Activated T-helper 2 cell treated with anti-CD3 and anti-CD28 coated beads, Interferon-gamma antibody, Interleukin-2, Interleukin-4, amounts not matched to agents 10 μg/mL and 5 μg/mL and 100 μg/mL, durations not matched to agents 14 hours and 24 hours and 36 hours (primary cell): ENCODE results near the gene PARD3B. TPM values are rescaled to one million over a fixed set of nuclear protein-coding genes. Genes with fewer than 3 reads are reported as not detected.

ENCODE experiments used
- DNase-seq: peaks from one replicate; pipeline ENCODE4 v3.0.0; 2021; ENCODE audit warnings: low spot score
- H3K27ac Mint-ChIP-seq: one replicate; pipeline ENCODE4 v1.8.0; 2021; ENCODE audit warnings: mixed read lengths
- H3K27me3 Mint-ChIP-seq: one replicate; pipeline ENCODE4 v1.8.0; 2021; ENCODE audit warnings: low read depth, mixed read lengths
- H3K36me3 Mint-ChIP-seq: one replicate; pipeline ENCODE4 v1.8.0; 2021; ENCODE audit warnings: low read depth, mixed read lengths
- H3K4me1 Mint-ChIP-seq: one replicate; pipeline ENCODE4 v1.8.0; 2021; ENCODE audit warnings: low read depth, mixed read lengths
- H3K4me3 Mint-ChIP-seq: one replicate; pipeline ENCODE4 v1.8.0; 2021; ENCODE audit warnings: low read depth, mild to moderate bottlenecking, moderate library complexity, mixed read lengths
- H3K9me3 Mint-ChIP-seq: one replicate; pipeline ENCODE4 v1.8.0; 2021; ENCODE audit warnings: mixed read lengths
- intact Hi-C: fragments of 100-400 bp; cut with micrococcal nuclease; formaldehyde crosslinking; loops from one replicate; pipeline ENCODE4 v1.15.1; 2023
- total RNA-seq: library from RNA; stranded (reverse); gene quantifications from 2 replicates; pipeline ENCODE4 v1.2.3, GENCODE V29; 2022

The PARD3B gene
- total RNA-seq, 1 donor from 2014 or later: 0.39 TPM

DNA sequence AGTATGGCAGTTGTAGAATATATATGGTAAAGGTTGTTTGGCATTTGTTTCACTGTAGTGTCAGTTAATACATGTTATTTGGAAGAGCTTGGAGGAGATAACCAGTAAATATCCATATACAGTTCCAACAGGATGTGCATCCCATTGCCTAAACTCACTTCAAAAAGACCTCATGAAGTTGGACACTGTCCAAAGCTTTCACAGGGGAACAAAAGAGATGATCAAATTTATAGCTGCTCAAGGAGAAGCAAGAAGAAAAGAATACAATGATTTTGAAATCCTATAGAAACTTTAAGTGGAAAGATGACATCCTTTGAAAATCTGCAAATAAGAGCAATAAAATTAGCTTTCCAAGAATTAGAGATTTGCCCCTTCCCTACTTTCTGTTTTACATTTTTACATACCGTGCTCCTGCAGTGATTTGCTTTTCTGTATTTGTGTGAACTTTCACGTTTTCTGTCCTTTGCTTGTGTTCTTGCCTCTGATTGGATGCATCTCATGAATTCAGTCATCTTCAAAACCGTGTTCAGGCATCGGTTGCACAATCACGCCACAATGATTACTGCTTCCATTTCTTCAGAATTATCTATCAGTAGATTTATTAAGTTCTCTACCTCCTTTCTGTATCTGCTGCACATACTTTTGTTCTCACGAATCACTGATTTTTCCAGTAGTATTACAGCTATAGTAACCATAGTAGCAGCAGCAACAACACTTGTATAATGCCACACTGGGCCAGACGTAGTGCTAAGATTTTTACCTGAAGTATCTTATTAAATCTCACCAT, 83.8 kb downstream of the PARD3B start:
- no peak overlapping the region for H3K4me3 Mint-ChIP-seq
- peaks cover 38% of the 10 kb centered on the region for H3K27me3 Mint-ChIP-seq
- H3K4me1 Mint-ChIP-seq: no peaks in the 10 kb centered on the region
- no peaks in the 10 kb centered on the region for H3K36me3 Mint-ChIP-seq
- no peaks in the 10 kb centered on the region for H3K9me3 Mint-ChIP-seq
- intact Hi-C loops: no loop called here
- DNase-seq: no peak
- H3K27ac Mint-ChIP-seq: no peak overlapping the region

DNA sequence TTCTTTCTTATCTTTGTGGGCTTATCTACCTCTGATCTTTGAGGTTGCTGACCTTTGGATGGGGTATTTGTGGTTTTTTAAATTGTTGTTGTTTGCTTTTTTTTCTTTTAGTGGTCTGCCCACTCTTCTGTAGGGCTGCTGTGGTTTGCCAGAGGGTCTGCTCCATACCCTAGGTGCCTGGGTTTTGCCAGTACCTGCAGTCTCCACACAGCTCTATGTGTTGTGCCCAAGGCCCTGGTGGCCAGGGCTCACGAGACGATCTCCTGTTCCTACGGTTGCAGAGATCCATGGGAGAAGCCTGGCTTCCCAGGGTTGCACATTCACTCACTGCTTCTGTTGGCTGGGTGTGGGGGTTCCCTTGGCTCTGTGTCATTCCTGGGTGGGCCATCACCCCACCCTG, 87.1 kb downstream of the PARD3B start:
- no peak for DNase-seq
- no peaks in the 10 kb centered on the region for H3K4me1 Mint-ChIP-seq
- H3K9me3 Mint-ChIP-seq: no peaks in the 10 kb centered on the region
- intact Hi-C loops: no loop called here
- H3K36me3 Mint-ChIP-seq: no peaks in the 10 kb centered on the region
- peaks cover 35% of the 10 kb centered on the region for H3K27me3 Mint-ChIP-seq
- no peak overlapping the region for H3K27ac Mint-ChIP-seq
- H3K4me3 Mint-ChIP-seq: no peak overlapping the region

DNA sequence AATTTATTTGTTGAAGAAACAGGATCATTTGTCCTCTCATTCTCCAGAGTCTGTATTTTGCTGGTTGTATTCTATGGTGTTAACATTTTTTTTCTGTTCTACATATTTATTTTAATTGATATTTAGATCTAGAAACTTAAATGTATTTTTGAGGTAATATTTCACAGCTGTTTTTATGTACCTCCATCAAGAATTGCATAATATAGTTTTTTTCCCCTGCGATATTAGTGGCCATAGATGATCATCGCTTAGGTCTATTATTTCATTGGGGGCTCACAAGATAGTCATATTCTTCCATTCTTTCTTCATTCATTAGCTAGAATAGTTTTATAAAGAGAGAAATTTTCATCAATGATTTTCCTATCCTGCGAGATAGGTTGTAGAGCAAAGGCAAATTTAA, 89.3 kb downstream of the PARD3B start:
- Mint-ChIP-seq H3K4me1 (no peaks in the 10 kb centered on the region), H3K27me3 (peaks cover 26% of the 10 kb centered on the region), H3K36me3 (no peaks in the 10 kb centered on the region), H3K27ac (no peak overlapping the region), H3K4me3 (no peak overlapping the region), H3K9me3 (no peaks in the 10 kb centered on the region)
- intact Hi-C loops: no loop called here
- no peak for DNase-seq

DNA sequence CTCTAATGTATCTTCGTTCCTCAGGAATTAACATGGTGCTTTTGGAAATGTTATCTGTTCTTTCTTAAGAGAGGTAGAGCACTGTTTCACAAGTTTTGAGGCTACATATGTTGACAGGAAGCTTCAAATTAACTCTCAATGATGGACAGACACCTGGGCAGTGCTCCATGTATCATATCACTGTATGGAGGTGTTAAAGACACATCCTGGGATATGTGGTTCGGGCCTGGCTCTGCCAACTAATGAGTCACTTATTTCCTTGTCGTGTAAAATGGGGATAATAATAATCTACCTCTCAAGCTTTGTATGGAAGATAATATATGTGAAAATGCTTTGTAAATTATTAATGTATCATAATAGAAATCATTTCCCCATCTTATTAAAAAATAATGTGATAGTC, 90.2 kb downstream of the PARD3B start:
- DNase-seq: no peak
- intact Hi-C loops: no loop called here
- H3K4me1 Mint-ChIP-seq: no peaks in the 10 kb centered on the region
- peaks cover 21% of the 10 kb centered on the region for H3K27me3 Mint-ChIP-seq
- H3K9me3 Mint-ChIP-seq: no peaks in the 10 kb centered on the region
- H3K4me3 Mint-ChIP-seq: no peak overlapping the region
- no peak overlapping the region for H3K27ac Mint-ChIP-seq
- H3K36me3 Mint-ChIP-seq: no peaks in the 10 kb centered on the region

DNA sequence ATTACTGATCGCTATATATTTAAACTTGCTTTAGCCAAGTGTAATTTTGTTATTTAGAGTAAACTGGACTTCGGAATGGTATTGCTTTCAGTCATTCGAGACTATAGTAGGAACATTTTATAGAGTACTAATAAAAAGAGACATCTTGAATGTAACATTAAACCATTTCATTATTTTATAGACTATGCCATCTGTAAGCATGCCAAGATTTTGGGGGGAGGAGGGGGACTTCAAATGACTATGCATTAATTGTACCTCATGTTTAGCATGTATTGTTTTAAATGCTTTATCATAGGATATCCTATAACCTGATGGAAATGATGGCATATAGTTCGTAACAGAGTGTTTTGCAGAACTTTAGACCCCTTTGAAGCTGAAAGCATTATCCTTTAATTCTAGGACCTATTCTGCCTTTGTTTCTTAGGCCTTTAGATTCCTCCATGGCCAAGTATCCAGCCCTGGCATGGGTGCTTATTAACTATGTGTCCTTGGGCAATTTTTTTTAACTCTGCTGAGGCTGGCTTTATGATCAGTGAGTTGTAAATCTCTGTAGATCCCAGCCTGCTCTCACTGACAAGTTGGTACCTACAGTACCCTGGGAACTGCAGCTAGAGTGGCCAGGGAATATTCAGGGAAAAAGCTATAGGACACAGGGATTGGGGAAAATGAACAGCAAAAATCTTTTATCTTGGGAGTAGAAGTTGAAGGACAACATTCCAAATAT, 93.4 kb downstream of the PARD3B start:
- Mint-ChIP-seq H3K36me3 (no peaks in the 10 kb centered on the region), H3K27ac (no peak overlapping the region), H3K9me3 (no peaks in the 10 kb centered on the region), H3K4me3 (no peak overlapping the region), H3K27me3 (peaks cover 9% of the 10 kb centered on the region), H3K4me1 (no peaks in the 10 kb centered on the region)
- intact Hi-C loops: no loop called here
- DNase-seq: no peak

DNA sequence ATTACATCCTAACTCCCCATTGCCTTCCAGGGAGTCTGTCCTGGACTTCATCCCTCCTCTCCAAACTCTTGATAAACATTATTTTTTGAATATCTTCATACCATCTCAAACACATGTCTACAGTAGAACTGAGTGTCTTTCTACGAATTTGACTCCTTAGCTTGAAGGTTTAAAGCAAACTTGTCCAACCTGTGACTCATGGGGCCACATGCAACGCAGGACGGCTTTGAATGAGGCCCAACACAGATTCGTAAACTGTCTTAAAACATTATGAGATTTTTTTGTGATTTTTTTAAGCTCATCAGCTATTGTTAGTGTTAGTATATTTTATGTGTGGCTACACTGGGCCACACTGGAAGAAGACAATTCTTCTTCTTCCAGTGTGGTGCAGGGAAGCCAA, 98.1 kb downstream of the PARD3B start:
- H3K27me3 Mint-ChIP-seq: peaks cover 3% of the 10 kb centered on the region
- H3K36me3 Mint-ChIP-seq: no peaks in the 10 kb centered on the region
- H3K27ac Mint-ChIP-seq: no peak overlapping the region
- DNase-seq: no peak
- H3K4me3 Mint-ChIP-seq: no peak overlapping the region
- no peaks in the 10 kb centered on the region for H3K9me3 Mint-ChIP-seq
- intact Hi-C loops: no loop called here
- no peaks in the 10 kb centered on the region for H3K4me1 Mint-ChIP-seq

DNA sequence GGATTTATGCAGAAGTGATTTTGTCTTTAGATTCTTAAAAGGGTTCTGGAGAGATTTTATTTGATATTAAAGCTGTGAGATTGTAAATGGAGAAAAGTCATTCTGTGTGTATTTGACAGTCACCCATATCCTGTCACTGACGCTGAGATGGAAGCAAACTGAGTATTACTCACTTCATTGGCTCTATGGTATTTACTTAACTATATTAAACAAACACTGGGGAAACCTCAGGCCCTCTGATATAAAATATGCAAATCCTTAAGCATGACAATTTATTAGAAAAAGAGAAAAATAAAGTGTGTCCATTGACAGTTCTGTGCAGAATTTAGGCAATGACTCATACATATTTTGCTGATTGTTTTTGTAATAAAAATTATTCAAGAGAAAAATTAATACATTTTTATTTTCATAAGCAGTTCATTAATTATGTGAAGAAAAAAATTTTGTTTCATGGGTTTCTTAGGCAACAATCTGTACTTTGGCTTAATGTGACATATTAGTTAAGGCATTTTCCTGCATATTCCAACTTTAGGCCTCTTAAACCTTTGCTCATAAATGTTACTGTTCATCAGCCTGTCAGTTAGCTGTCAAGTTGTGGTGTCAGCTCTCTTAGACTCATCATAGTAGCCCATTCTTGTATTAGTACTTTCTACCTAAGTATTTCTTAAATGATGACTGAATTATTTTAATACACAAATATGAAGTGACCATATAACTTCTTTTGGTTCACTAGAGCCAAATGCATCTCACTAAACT, 99.9 kb downstream of the PARD3B start:
- no peaks in the 10 kb centered on the region for H3K9me3 Mint-ChIP-seq
- no peak for DNase-seq
- H3K36me3 Mint-ChIP-seq: no peaks in the 10 kb centered on the region
- peaks cover 1% of the 10 kb centered on the region for H3K27me3 Mint-ChIP-seq
- intact Hi-C loops: no loop called here
- no peaks in the 10 kb centered on the region for H3K4me1 Mint-ChIP-seq
- H3K4me3 Mint-ChIP-seq: no peak overlapping the region
- no peak overlapping the region for H3K27ac Mint-ChIP-seq

DNA sequence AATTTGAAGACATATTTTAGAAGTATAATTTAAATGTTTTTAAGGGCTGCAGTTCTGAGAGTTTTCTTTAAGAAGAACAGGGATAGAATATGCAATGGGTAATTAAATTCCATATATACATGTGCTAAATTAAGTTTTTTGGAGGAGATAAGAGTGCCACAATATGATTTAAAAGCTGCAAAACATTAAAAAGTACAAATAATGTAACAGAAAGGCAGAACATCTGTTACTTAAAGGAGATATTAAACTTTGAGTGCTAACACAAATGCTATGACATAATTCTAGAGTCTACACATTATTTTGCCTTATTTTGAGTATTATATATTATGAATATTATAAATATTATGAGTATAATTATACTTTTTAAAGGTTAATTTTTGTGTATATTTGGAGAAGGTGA, 102.4 kb downstream of the PARD3B start:
- intact Hi-C loops: no loop called here
- Mint-ChIP-seq H3K27ac (no peak overlapping the region), H3K4me1 (no peaks in the 10 kb centered on the region), H3K36me3 (no peaks in the 10 kb centered on the region), H3K4me3 (no peak overlapping the region), H3K27me3 (peaks cover 1% of the 10 kb centered on the region), H3K9me3 (peaks cover 4% of the 10 kb centered on the region)
- no peak for DNase-seq

DNA sequence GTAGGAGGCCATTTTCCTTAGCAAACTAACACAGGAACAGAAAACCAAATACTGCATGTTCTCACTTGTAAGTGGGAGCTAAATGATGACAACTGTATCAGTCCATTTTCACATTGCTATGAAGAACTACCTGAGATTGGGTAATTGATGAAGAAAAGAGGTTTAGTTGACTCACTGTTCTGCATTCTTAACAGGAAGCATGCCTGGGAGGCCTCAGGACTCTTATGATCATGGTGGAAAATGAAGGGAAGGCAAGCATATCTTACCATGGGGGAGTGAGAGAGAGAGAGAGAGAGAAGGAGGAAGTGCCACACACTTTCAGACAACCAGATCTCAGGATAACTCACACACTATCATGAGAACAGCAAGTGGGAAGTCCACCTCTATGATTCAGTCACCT, 105.3 kb downstream of the PARD3B start:
- DNase-seq: no peak
- Mint-ChIP-seq H3K36me3 (no peaks in the 10 kb centered on the region), H3K9me3 (peaks cover 4% of the 10 kb centered on the region), H3K4me1 (no peaks in the 10 kb centered on the region), H3K27ac (no peak overlapping the region), H3K4me3 (no peak overlapping the region), H3K27me3 (peaks cover 9% of the 10 kb centered on the region)
- intact Hi-C loops: no loop called here

DNA sequence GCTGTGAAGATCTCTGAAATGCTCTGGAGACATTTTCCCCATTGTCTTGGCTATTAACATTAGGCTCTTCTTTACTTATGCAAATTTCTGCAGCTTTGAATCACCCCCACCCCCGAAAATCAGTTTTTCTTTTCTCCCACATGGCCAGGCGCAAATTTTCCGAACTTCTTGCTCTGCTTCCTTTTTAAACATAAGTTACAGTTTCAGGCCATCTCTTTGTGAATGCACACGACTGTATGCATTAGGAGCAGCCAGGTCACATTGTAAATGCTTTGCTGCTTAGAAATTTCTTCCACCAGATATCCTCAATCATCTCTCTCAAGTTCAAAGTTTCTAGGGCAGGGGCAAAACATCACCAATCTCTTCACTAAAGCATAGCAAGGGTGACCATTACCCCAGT, 106.8 kb downstream of the PARD3B start:
- H3K27me3 Mint-ChIP-seq: peaks cover 9% of the 10 kb centered on the region
- peaks cover 4% of the 10 kb centered on the region for H3K9me3 Mint-ChIP-seq
- H3K36me3 Mint-ChIP-seq: no peaks in the 10 kb centered on the region
- no peak overlapping the region for H3K27ac Mint-ChIP-seq
- no peaks in the 10 kb centered on the region for H3K4me1 Mint-ChIP-seq
- intact Hi-C loops: no loop called here
- H3K4me3 Mint-ChIP-seq: no peak overlapping the region
- no peak for DNase-seq

DNA sequence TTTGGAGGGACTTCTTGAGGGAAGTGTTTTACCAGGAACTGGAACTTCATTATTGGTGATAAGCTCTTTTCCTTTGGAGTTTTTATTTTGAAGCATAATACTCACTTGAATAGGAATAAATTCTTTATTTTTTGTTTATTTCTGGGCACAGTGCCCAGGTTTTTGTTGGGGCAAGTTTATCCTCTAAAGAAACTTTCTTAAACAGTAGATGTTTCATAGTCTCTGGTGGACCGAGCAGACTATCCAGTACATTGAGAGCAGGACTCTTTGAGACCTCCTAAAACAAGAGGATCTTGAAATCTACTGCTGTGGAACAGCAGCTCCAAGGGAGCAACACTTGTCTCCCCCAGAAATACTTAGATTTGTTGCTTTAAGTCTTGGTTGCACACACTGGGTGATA, 109.4 kb downstream of the PARD3B start:
- Mint-ChIP-seq H3K36me3 (no peaks in the 10 kb centered on the region), H3K27me3 (peaks cover 8% of the 10 kb centered on the region), H3K9me3 (peaks cover 4% of the 10 kb centered on the region), H3K27ac (no peak overlapping the region), H3K4me3 (no peak overlapping the region), H3K4me1 (no peaks in the 10 kb centered on the region)
- DNase-seq: no peak
- intact Hi-C loops: no loop called here

DNA sequence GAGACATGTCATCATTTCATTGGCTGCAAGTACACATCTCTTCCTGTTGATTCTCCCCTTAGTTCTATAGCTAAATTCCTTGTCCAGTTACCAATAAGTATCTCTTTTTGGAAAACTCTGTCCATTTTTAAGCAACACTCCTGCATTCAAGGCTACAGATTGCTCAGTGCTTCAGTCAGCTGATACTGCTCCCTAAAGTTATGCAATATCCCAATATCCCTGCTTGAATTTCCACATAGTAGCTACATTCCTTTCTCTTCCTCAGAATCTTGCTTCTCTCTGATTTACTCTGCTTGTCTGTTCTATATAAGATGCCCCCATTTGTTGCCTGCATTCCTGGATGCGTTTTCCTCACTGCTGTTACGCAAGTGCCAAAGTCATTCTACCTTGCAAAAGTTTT, 109.8 kb downstream of the PARD3B start:
- H3K4me1 Mint-ChIP-seq: no peaks in the 10 kb centered on the region
- peaks cover 9% of the 10 kb centered on the region for H3K27me3 Mint-ChIP-seq
- H3K27ac Mint-ChIP-seq: no peak overlapping the region
- intact Hi-C loops: no loop called here
- no peak overlapping the region for H3K4me3 Mint-ChIP-seq
- no peaks in the 10 kb centered on the region for H3K36me3 Mint-ChIP-seq
- peaks cover 4% of the 10 kb centered on the region for H3K9me3 Mint-ChIP-seq
- DNase-seq: no peak

DNA sequence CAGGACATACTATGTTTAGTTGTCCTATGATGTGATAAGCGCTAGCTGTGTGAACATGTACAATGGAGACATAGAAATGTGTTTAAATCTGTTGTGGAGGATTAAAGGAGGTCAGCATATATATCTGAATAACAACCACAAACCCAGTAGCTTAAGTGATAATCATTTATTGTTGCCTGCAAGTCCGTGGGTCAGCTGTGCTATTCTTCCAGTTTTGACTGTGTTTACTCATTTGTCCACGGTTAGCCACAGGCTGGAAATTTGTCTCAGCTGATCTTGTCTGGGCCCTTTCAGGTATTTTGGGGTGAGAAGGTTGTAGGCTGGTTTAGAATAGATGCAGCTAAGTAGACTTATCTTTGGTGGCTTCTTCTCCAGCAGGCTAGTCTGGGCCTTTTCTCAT, 110.4 kb downstream of the PARD3B start:
- H3K4me1 Mint-ChIP-seq: no peaks in the 10 kb centered on the region
- no peak overlapping the region for H3K27ac Mint-ChIP-seq
- H3K36me3 Mint-ChIP-seq: no peaks in the 10 kb centered on the region
- DNase-seq: no peak
- H3K9me3 Mint-ChIP-seq: peaks cover 4% of the 10 kb centered on the region
- intact Hi-C loops: no loop called here
- no peak overlapping the region for H3K4me3 Mint-ChIP-seq
- H3K27me3 Mint-ChIP-seq: peaks cover 12% of the 10 kb centered on the region
